A549 (cell line): ENCODE results near the gene IFNA8. TPM values are rescaled to one million over a fixed set of nuclear protein-coding genes. Genes with fewer than 3 reads are reported as not detected.

Source experiments
- ATAC-seq, 2 experiments: fragments of 200-7000 bp in 1 of 2; fragments of >200 bp in 1 of 2; cut with Nextera tagmentation in 1 of 2; cut with Tn5 transposase in 1 of 2; 3 replicates each; pipeline versions ENCODE4 v1.8.0 to v1.9.1; 2018 to 2020; ENCODE audit warnings: mild to moderate bottlenecking in 1 of 2, moderate library complexity in 1 of 2
- CTCF ChIA-PET: fragments of 300-600 bp; sonication (Branson Sonifier 250); formaldehyde crosslinking; extraction: SDS; loops from one replicate; lab custom pipeline; 2021; ENCODE audit warnings: antibody characterized with exemption, inconsistent platforms; lab: Yijun Ruan, JAX
- POLR2A ChIA-PET: fragments of 350-600 bp; formaldehyde crosslinking; extraction: SDS; loops from one replicate; lab custom pipeline; 2021; ENCODE audit warnings: antibody characterized with exemption, inconsistent platforms; lab: Yijun Ruan, JAX
- DNase-seq, 2 experiments: peaks; one replicate each; pipeline versions ENCODE4 v3.0.0 to v3.0.0-alpha.2; 2011 to 2016; ENCODE audit warnings: low read depth in 1 of 2, low spot score in 1 of 2
- FAIRE-seq: peaks from 2 replicates; lab custom pipeline; 2011; peaks lifted over from hg19 to GRCh38; lab: Jason Lieb, UNC
- H3K27ac ChIP-seq, 2 experiments: fragments of >200 bp; sonication (Bioruptor Twin); formaldehyde crosslinking; 3 replicates each; pipeline ENCODE4 v1.5.1; 2016 to 2017
- H3K4me1 ChIP-seq: fragments of >200 bp; sonication (Bioruptor Twin); formaldehyde crosslinking; 3 replicates; pipeline ENCODE4 v1.6.1; 2016
- H3K4me2 ChIP-seq: fragments of >200 bp; sonication (Bioruptor Twin); formaldehyde crosslinking; 3 replicates; pipeline ENCODE4 v1.6.1; 2016
- H3K4me3 ChIP-seq: fragments of >200 bp; sonication (Bioruptor Twin); formaldehyde crosslinking; 3 replicates; pipeline ENCODE4 v1.5.1; 2016
- H3K9me3 ChIP-seq: fragments of >200 bp; sonication (Bioruptor Twin); formaldehyde crosslinking; 3 replicates; pipeline ENCODE4 v1.6.1; 2016
- BHLHE40 ChIP-seq: IDR thresholded peaks from 2 replicates; pipeline ENCODE4 v1.6.1; 2012; ENCODE audit warnings: low read depth, low read length, inconsistent platforms
- CBX2 ChIP-seq: fragments of 200-600 bp; sonication (generic); IDR thresholded peaks from 2 replicates; pipeline ENCODE4 v1.6.1; 2016; ENCODE audit warnings: low read depth, mild to moderate bottlenecking, borderline replicate concordance
- CHD4 ChIP-seq: fragments of 200-600 bp; sonication (generic); IDR thresholded peaks from 2 replicates; pipeline ENCODE4 v1.6.1; 2016; ENCODE audit warnings: antibody characterized with exemption, mild to moderate bottlenecking, borderline replicate concordance
- EP300 ChIP-seq, 2 experiments: fragments of >200 bp; sonication (Bioruptor Twin); formaldehyde crosslinking; IDR thresholded peaks; 2 replicates in 1 of 2; 3 replicates in 1 of 2; pipeline ENCODE4 v1.6.1; 2016 to 2017
- HDAC2 ChIP-seq: fragments of 200-600 bp; sonication (generic); IDR thresholded peaks from 2 replicates; pipeline ENCODE4 v1.6.1; 2016
- HOXA7 ChIP-seq: fragments of 250-450 bp; sonication (Bioruptor Pico); IDR thresholded peaks from 2 replicates; pipeline ENCODE4 v1.5.0; 2020; ENCODE audit warnings: mild to moderate bottlenecking, moderate library complexity
- JUN ChIP-seq, 2 experiments: fragments of >200 bp; sonication (Bioruptor Twin); formaldehyde crosslinking; IDR thresholded peaks; 2 replicates in 1 of 2; 3 replicates in 1 of 2; pipeline ENCODE4 v1.6.1; 2016 to 2017
- MAFK ChIP-seq: fragments of 450-650 bp; IDR thresholded peaks from 2 replicates; pipeline ENCODE4 v1.6.1; 2014; ENCODE audit not compliant: partially characterized antibody
- MAZ ChIP-seq: fragments of 150-350 bp; IDR thresholded peaks from 2 replicates; pipeline ENCODE4 v1.6.1; 2014; ENCODE audit warnings: antibody characterized with exemption, low read depth, low read length, borderline replicate concordance
- MYC ChIP-seq: IDR thresholded peaks from 2 replicates; pipeline ENCODE4 v1.6.1; 2012; ENCODE audit warnings: mild to moderate bottlenecking, inconsistent platforms, low read length, improper control_type of control experiment, borderline replicate concordance
- NFE2L2 ChIP-seq: fragments of 150-350 bp; conservative IDR thresholded peaks from 2 replicates; pipeline ENCODE4 v1.6.1; 2014; ENCODE audit warnings: low read length
- POLR2A ChIP-seq: IDR thresholded peaks from 2 replicates; pipeline ENCODE4 v1.6.1; 2012; ENCODE audit warnings: mild to moderate bottlenecking, low read length
- RARB ChIP-seq: fragments of 250-450 bp; sonication (Bioruptor Pico); IDR thresholded peaks from 2 replicates; pipeline ENCODE4 v1.8.0; 2021; ENCODE audit warnings: mild to moderate bottlenecking, moderate library complexity
- RNF2 ChIP-seq: fragments of 200-600 bp; sonication (generic); IDR thresholded peaks from 2 replicates; pipeline ENCODE4 v1.6.1; 2016; ENCODE audit warnings: low read depth, mild to moderate bottlenecking, antibody characterized with exemption, moderate library complexity, borderline replicate concordance
- ZFP36 ChIP-seq: fragments of 450-650 bp; IDR thresholded peaks from 2 replicates; pipeline ENCODE4 v1.6.1; 2014; ENCODE audit warnings: borderline replicate concordance; ENCODE audit not compliant: partially characterized antibody
- ZNF302 ChIP-seq: fragments of 250-450 bp; sonication (Bioruptor Pico); IDR thresholded peaks from 2 replicates; pipeline ENCODE4 v1.9.0; 2021; ENCODE audit warnings: inconsistent platforms, mild to moderate bottlenecking, moderate library complexity
- WGBS: methylation state at CpG from one replicate; pipeline ENCODE4 v1.1.6; 2017; ENCODE audit errors: missing lambda C conversion rate; 5-methylcytosine and 5-hydroxymethylcytosine counted together
- polyA minus RNA-seq: library from RNA; depleted of rRNA, polyadenylated mRNA; stranded (reverse); fragments of >200 nt; gene quantifications from 2 replicates; pipeline ENCODE4 v1.2.3, GENCODE V29; 2011; rRNA and poly(A)+ RNA removed
- polyA plus RNA-seq, 4 experiments: library from polyadenylated mRNA; depleted of rRNA in 3 of 4; stranded (reverse); fragments of >200 nt; fragmentation: RNase III in 1 of 4; extraction: RNeasy Plus Mini Kit Qiagen cat#74134 plus additional on column Dnase treatment in 1 of 4; gene quantifications; 2 replicates in 3 of 4; 3 replicates in 1 of 4; pipeline ENCODE4 v1.2.3, GENCODE V29; 2011 to 2017
- TF ChIP-seq, protein P1 (sequence below): fragments of 250-450 bp; sonication (Bioruptor Pico); IDR thresholded peaks from 2 replicates; pipeline ENCODE4 v1.5.0; 2021; ENCODE audit warnings: mild to moderate bottlenecking, moderate library complexity, borderline replicate concordance
- TF ChIP-seq, protein P2 (sequence below): fragments of >200 bp; sonication (Bioruptor Twin); formaldehyde crosslinking; IDR thresholded peaks from 2 replicates; pipeline ENCODE4 v1.6.1; 2016
- TF ChIP-seq, protein P3 (sequence below): fragments of 150-350 bp; IDR thresholded peaks from 2 replicates; pipeline ENCODE4 v1.6.1; 2014; ENCODE audit warnings: low read depth, mild to moderate bottlenecking, low read length
- TF ChIP-seq, protein P4 (sequence below): fragments of >200 bp; sonication (Bioruptor Twin); formaldehyde crosslinking; IDR thresholded peaks from 3 replicates; pipeline ENCODE4 v1.6.1; 2016
- TF ChIP-seq, protein P5 (sequence below): fragments of >200 bp; sonication (Bioruptor Twin); formaldehyde crosslinking; IDR thresholded peaks from 3 replicates; pipeline ENCODE4 v1.5.1; 2016
- TF ChIP-seq, protein P6 (sequence below): IDR thresholded peaks from 2 replicates; pipeline ENCODE4 v1.6.1; 2012; ENCODE audit warnings: low read depth, borderline replicate concordance
- TF ChIP-seq, protein P7 (sequence below): fragments of 200-600 bp; sonication (generic); IDR thresholded peaks from 2 replicates; pipeline ENCODE4 v1.6.1; 2016; ENCODE audit warnings: antibody characterized with exemption, mild to moderate bottlenecking, moderate library complexity

Gene IFNA8
- polyA plus RNA-seq (2011; rRNA removed): not detected in 2 replicates
- polyA plus RNA-seq (2012; cell fraction: cytosol; rRNA removed): not detected in 2 replicates
- not detected in 2 replicates for polyA plus RNA-seq (2012; cell fraction: nucleus; rRNA removed)
- not detected in 3 replicates for polyA plus RNA-seq (2017; fragmentation: RNase III; extraction: RNeasy Plus Mini Kit Qiagen cat#74134 plus additional on column Dnase treatment)
- not detected in 2 replicates for polyA minus RNA-seq

DNA sequence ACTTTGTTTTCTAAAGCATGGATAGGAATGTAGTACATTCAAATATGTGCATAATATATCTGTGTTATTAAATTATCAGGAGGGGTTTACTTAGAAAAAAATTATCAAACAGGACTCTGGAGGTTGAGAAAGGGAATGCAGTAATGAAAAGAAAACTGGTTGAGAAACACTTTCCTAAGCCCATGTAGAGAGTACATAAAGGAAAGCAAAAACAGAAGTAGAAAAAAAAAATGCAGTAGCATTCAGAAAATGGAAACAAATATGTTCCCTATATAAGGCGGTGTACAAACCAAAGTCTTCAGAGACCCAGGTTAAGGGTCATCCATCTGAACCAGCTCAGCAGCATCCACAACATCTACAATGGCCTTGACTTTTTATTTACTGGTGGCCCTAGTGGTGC is at the start of gene IFNA8:
IFNA8 (plus strand) TSS at position 301 of the 400 bp plus-strand sequence; CDS start at position 361, 60 bp downstream.
- ATAC-seq: no peak
- POLR2A ChIA-PET: no interaction called here
- Histone ChIP-seq H3K27ac (no peak within 1 kb of the TSS), H3K4me2 (no peak within 1 kb of the TSS)
- TF ChIP-seq, protein P1, sequence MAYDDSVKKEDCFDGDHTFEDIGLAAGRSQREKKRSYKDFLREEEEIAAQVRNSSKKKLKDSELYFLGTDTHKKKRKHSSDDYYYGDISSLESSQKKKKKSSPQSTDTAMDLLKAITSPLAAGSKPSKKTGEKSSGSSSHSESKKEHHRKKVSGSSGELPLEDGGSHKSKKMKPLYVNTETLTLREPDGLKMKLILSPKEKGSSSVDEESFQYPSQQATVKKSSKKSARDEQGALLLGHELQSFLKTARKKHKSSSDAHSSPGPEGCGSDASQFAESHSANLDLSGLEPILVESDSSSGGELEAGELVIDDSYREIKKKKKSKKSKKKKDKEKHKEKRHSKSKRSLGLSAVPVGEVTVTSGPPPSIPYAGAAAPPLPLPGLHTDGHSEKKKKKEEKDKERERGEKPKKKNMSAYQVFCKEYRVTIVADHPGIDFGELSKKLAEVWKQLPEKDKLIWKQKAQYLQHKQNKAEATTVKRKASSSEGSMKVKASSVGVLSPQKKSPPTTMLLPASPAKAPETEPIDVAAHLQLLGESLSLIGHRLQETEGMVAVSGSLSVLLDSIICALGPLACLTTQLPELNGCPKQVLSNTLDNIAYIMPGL (CRISPR knock-in tag): no peak
- TF ChIP-seq MAZ: no peak
- no peak for TF ChIP-seq RNF2
- TF ChIP-seq, protein P2, sequence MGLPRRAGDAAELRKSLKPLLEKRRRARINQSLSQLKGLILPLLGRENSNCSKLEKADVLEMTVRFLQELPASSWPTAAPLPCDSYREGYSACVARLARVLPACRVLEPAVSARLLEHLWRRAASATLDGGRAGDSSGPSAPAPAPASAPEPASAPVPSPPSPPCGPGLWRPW: no peak
- TF ChIP-seq NFE2L2: no peak
- no peak for TF ChIP-seq HDAC2
- no peak for TF ChIP-seq ZFP36
- no peak for TF ChIP-seq CBX2
- TF ChIP-seq, protein P3, sequence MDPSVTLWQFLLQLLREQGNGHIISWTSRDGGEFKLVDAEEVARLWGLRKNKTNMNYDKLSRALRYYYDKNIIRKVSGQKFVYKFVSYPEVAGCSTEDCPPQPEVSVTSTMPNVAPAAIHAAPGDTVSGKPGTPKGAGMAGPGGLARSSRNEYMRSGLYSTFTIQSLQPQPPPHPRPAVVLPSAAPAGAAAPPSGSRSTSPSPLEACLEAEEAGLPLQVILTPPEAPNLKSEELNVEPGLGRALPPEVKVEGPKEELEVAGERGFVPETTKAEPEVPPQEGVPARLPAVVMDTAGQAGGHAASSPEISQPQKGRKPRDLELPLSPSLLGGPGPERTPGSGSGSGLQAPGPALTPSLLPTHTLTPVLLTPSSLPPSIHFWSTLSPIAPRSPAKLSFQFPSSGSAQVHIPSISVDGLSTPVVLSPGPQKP: no peak
- no peak for TF ChIP-seq BHLHE40
- TF ChIP-seq, protein P4, sequence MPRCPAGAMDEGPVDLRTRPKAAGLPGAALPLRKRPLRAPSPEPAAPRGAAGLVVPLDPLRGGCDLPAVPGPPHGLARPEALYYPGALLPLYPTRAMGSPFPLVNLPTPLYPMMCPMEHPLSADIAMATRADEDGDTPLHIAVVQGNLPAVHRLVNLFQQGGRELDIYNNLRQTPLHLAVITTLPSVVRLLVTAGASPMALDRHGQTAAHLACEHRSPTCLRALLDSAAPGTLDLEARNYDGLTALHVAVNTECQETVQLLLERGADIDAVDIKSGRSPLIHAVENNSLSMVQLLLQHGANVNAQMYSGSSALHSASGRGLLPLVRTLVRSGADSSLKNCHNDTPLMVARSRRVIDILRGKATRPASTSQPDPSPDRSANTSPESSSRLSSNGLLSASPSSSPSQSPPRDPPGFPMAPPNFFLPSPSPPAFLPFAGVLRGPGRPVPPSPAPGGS: no peak
- TF ChIP-seq, protein P5, sequence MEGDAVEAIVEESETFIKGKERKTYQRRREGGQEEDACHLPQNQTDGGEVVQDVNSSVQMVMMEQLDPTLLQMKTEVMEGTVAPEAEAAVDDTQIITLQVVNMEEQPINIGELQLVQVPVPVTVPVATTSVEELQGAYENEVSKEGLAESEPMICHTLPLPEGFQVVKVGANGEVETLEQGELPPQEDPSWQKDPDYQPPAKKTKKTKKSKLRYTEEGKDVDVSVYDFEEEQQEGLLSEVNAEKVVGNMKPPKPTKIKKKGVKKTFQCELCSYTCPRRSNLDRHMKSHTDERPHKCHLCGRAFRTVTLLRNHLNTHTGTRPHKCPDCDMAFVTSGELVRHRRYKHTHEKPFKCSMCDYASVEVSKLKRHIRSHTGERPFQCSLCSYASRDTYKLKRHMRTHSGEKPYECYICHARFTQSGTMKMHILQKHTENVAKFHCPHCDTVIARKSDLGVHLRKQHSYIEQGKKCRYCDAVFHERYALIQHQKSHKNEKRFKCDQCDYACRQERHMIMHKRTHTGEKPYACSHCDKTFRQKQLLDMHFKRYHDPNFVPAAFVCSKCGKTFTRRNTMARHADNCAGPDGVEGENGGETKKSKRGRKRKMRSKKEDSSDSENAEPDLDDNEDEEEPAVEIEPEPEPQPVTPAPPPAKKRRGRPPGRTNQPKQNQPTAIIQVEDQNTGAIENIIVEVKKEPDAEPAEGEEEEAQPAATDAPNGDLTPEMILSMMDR: no peak
- no peak for TF ChIP-seq MAFK
- TF ChIP-seq MYC: no peak
- TF ChIP-seq, all 56 proteins: peak for 0
- CTCF ChIA-PET: interaction anchor here (1.2 to 1.9 kb wide), 3 partner anchors 13 to 255 kb away, joined by 3 to 12 read pairs (median 4); no protein-coding TSS in a partner anchor
- 97% methylated on average over 1 of the region's 1 CpG for WGBS
- Histone ChIP-seq H3K4me3 (no peak within 1 kb of the TSS), H3K4me1 (no peaks in the 10 kb centered on the region), H3K9me3 (no peaks in the 10 kb centered on the region)
- no peak for DNase-seq
- FAIRE-seq: no peak

DNA sequence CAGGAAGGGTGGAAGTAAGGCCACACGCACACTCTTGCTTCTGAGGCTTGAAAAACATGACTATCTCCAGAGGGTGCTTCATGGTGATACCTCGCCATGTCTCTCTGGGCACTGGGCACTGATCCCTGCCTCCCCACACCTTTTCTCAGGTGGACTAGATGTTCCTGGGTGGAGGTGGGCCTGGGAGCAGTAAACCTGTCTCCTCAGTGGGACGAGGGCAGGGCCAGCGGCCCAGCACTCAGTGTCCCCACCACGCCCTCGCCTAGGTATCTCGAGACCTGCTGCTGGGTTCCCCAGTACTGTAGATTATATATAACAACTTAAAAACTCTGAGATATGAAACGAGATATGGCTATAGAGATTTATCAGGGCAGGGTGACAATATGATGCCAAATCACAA is 46.6 kb upstream of the IFNA8 start:
- CTCF ChIA-PET: no interaction called here
- Histone ChIP-seq H3K4me1 (no peaks in the 10 kb centered on the region), H3K4me2 (no peak overlapping the region), H3K27ac (no peak overlapping the region), H3K4me3 (no peak overlapping the region), H3K9me3 (no peaks in the 10 kb centered on the region)
- ATAC-seq (no peak), DNase-seq (no peak), FAIRE-seq (no peak)
- POLR2A ChIA-PET: no interaction called here
- WGBS: 45% methylated on average over 8 of the region's 8 CpGs
- TF ChIP-seq, protein P6, sequence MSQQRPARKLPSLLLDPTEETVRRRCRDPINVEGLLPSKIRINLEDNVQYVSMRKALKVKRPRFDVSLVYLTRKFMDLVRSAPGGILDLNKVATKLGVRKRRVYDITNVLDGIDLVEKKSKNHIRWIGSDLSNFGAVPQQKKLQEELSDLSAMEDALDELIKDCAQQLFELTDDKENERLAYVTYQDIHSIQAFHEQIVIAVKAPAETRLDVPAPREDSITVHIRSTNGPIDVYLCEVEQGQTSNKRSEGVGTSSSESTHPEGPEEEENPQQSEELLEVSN: no peak
- TF ChIP-seq CHD4 (no peak), ZNF302 (CRISPR knock-in tag) (no peak), HOXA7 (CRISPR knock-in tag) (no peak), NFE2L2 (no peak), MAFK (no peak), EP300 (IDR thresholded peaks at IDR 0.05) (no peak), RARB (CRISPR knock-in tag) (no peak), POLR2A (no peak), JUN (IDR thresholded peaks at IDR 0.05) (no peak)
- TF ChIP-seq, protein P7, sequence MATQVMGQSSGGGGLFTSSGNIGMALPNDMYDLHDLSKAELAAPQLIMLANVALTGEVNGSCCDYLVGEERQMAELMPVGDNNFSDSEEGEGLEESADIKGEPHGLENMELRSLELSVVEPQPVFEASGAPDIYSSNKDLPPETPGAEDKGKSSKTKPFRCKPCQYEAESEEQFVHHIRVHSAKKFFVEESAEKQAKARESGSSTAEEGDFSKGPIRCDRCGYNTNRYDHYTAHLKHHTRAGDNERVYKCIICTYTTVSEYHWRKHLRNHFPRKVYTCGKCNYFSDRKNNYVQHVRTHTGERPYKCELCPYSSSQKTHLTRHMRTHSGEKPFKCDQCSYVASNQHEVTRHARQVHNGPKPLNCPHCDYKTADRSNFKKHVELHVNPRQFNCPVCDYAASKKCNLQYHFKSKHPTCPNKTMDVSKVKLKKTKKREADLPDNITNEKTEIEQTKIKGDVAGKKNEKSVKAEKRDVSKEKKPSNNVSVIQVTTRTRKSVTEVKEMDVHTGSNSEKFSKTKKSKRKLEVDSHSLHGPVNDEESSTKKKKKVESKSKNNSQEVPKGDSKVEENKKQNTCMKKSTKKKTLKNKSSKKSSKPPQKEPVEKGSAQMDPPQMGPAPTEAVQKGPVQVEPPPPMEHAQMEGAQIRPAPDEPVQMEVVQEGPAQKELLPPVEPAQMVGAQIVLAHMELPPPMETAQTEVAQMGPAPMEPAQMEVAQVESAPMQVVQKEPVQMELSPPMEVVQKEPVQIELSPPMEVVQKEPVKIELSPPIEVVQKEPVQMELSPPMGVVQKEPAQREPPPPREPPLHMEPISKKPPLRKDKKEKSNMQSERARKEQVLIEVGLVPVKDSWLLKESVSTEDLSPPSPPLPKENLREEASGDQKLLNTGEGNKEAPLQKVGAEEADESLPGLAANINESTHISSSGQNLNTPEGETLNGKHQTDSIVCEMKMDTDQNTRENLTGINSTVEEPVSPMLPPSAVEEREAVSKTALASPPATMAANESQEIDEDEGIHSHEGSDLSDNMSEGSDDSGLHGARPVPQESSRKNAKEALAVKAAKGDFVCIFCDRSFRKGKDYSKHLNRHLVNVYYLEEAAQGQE: no peak
- TF ChIP-seq, protein P3: no peak
